Peyer's patch (tissue), 4 donors: ENCODE data around the gene PIGV. TPM values are rescaled to one million over a fixed set of nuclear protein-coding genes. Genes with fewer than 3 reads are reported as not detected.

Experiments used
- DNase-seq, 3 donors: peaks; one replicate each; pipeline ENCODE4 v3.0.0-alpha.2; 2017 to 2019
- H3K27ac ChIP-seq, 4 donors: fragments of 200-600 bp; sonication (generic); one replicate each; pipeline ENCODE4 v1.5.1; 2016 to 2019
- H3K27me3 ChIP-seq, 2 donors: fragments of 200-600 bp; sonication (generic); one replicate each; pipeline ENCODE4 v1.5.1; 2019
- H3K36me3 ChIP-seq, 3 donors: fragments of 200-600 bp; sonication (generic); one replicate each; pipeline ENCODE4 v1.5.1; 2016 to 2019
- H3K4me1 ChIP-seq, 4 donors: fragments of 200-600 bp; sonication (generic); one replicate each; pipeline ENCODE4 v1.5.1; 2016 to 2019
- H3K4me3 ChIP-seq, 4 donors: fragments of 200-600 bp; sonication (generic); 1 replicate in 3 of 4; 2 replicates in 1 of 4; pipeline ENCODE4 v1.5.1; 2016 to 2019; ENCODE audit warnings: mild to moderate bottlenecking in 1 of 4
- H3K9me3 ChIP-seq, 4 donors: fragments of 200-600 bp; sonication (generic); one replicate each; pipeline ENCODE4 v1.5.1; 2016 to 2019; ENCODE audit warnings: mild to moderate bottlenecking in 1 of 4
- CTCF ChIP-seq, 6 experiments: fragments of 450-650 bp in 4 of 6; fragments of 200-600 bp in 2 of 6; sonication (generic) in 1 of 6; IDR thresholded peaks; one replicate each; pipeline ENCODE4 v1.5.1; 2017 to 2019; ENCODE audit warnings: antibody characterized with exemption in 6 of 6, mild to moderate bottlenecking in 3 of 6, moderate library complexity in 1 of 6
- POLR2A ChIP-seq, 2 donors: fragments of 450-650 bp; IDR thresholded peaks; one replicate each; pipeline ENCODE4 v1.5.1; 2017; ENCODE audit warnings: antibody characterized with exemption in 2 of 2, mild to moderate bottlenecking in 2 of 2, moderate library complexity in 2 of 2
- total RNA-seq, 4 donors: library from RNA; depleted of rRNA; stranded (reverse); fragments of >200 nt; gene quantifications; one replicate each; pipeline ENCODE4 v1.1.0, GENCODE V29; 2016

PIGV gene
- total RNA-seq, 4 donors from 2014 or later, result 9.9 to 24.5 (median 18.1) TPM

GRCh38 chr1:26774462-26774861 lies 13.3 kb upstream of the PIGV start:
- DNase-seq, result no peak
- Histone ChIP-seq H3K27me3 (no peaks in the 10 kb centered on the region), H3K9me3 (no peaks in the 10 kb centered on the region), H3K4me3 (no peak overlapping the region), H3K36me3 (peaks cover 0 to 99% (median 0%) of the 10 kb centered on the region in 3 donors), H3K4me1 (peaks cover 0 to 14% (median 0%) of the 10 kb centered on the region in 4 donors), H3K27ac (no peak overlapping the region)
- TF ChIP-seq POLR2A (IDR thresholded peaks at IDR 0.05) (no peak), CTCF (IDR thresholded peaks at IDR 0.05) (no peak)

- no peaks in the 10 kb centered on the region for H3K9me3 ChIP-seq
- peaks cover 0 to 100% (median 0%) of the 10 kb centered on the region in 3 donors for H3K36me3 ChIP-seq
- H3K4me1 ChIP-seq, result peaks cover 0 to 14% (median 0%) of the 10 kb centered on the region in 4 donors
- no peak overlapping the region for H3K27ac ChIP-seq
- no peak for DNase-seq
- no peak overlapping the region for H3K4me3 ChIP-seq
- no peaks in the 10 kb centered on the region for H3K27me3 ChIP-seq
- TF ChIP-seq POLR2A (IDR thresholded peaks at IDR 0.05) (no peak), CTCF (IDR thresholded peaks at IDR 0.05) (no peak)
Measured at GRCh38 chr1:26775666-26776065, 12.1 kb upstream of the PIGV start.

GRCh38 chr1:26779098-26779668 lies 8.6 kb upstream of the PIGV start:
- peaks cover 0 to 77% (median 0%) of the 10 kb centered on the region in 3 donors for H3K36me3 ChIP-seq
- TF ChIP-seq POLR2A (IDR thresholded peaks at IDR 0.05), result no peak
- TF ChIP-seq CTCF (IDR thresholded peaks at IDR 0.05), result no peak

GRCh38 chr1:26780344-26780957 lies 7.3 kb upstream of the PIGV start:
- Histone ChIP-seq H3K4me1 (peaks cover 0 to 30% (median 6%) of the 10 kb centered on the region in 4 donors), H3K9me3 (no peaks in the 10 kb centered on the region), H3K36me3 (peaks cover 0 to 65% (median 0%) of the 10 kb centered on the region in 3 donors)

More at GRCh38 chr1:26779098-26779668, 8.6 kb upstream of the PIGV start:
- Histone ChIP-seq H3K27me3 (no peaks in the 10 kb centered on the region), H3K4me3 (no peak overlapping the region), H3K4me1 (peaks cover 0 to 18% (median 6%) of the 10 kb centered on the region in 4 donors), H3K9me3 (no peaks in the 10 kb centered on the region), H3K27ac (no peak overlapping the region)
- no peak for DNase-seq

GRCh38 chr1:26781206-26781825 lies 6.4 kb upstream of the PIGV start:
- peaks cover 6 to 39% (median 12%) of the 10 kb centered on the region in 4 donors for H3K4me1 ChIP-seq
- no peak overlapping the region for H3K4me3 ChIP-seq
- H3K27ac ChIP-seq, result no peak overlapping the region
- TF ChIP-seq POLR2A (IDR thresholded peaks at IDR 0.05) (no peak), CTCF (IDR thresholded peaks at IDR 0.05) (no peak)
- no peak for DNase-seq
- H3K36me3 ChIP-seq, result peaks cover 0 to 56% (median 0%) of the 10 kb centered on the region in 3 donors
- no peaks in the 10 kb centered on the region for H3K27me3 ChIP-seq
- no peaks in the 10 kb centered on the region for H3K9me3 ChIP-seq

More at GRCh38 chr1:26780344-26780957, 7.3 kb upstream of the PIGV start:
- no peak for DNase-seq
- H3K4me3 ChIP-seq, result no peak overlapping the region
- no peaks in the 10 kb centered on the region for H3K27me3 ChIP-seq
- peak overlapping the region in 1 of 4 donors; percentile 10 for H3K27ac ChIP-seq
- TF ChIP-seq POLR2A (IDR thresholded peaks at IDR 0.05) (no peak), CTCF (IDR thresholded peaks at IDR 0.05) (no peak)
